NCI-H1694 treated with DMSO at 0.1 percent for 48 hours (cell line): ENCODE results near the gene LRRN4CL.
A peak's percentile ranks its signal among the peaks of the same experiment; 100 is the strongest.

Experiments used
- DNase-seq: peaks from one replicate; lab custom pipeline; 2025; lab: John Stamatoyannopoulos, UW

Gene LRRN4CL

GRCh38 chr11:62646825-62647608 is 42.3 kb downstream of the LRRN4CL start:
- DNase-seq = no peak

GRCh38 chr11:62645946-62646824 is 43.1 kb downstream of the LRRN4CL start, which contains the start of gene GANAB:
GANAB (minus strand) TSS chr11:62646613; CDS start chr11:62646599, 14 bp downstream.
- DNase-seq = peak; percentile 90

- no peak for DNase-seq
Observed at GRCh38 chr11:62645671-62645945, 43.7 kb downstream of the LRRN4CL start.

GRCh38 chr11:62644220-62644619 is 45.1 kb downstream of the LRRN4CL start:
- no peak for DNase-seq
